Panc1 (cell line): ENCODE measurements around the gene RASIP1.

Experiments
- CTCF ChIP-seq: fragments of 450-650 bp; IDR thresholded peaks from 2 replicates; pipeline ENCODE4 v1.5.1; 2017; ENCODE audit warnings: mild to moderate bottlenecking
- POLR2AphosphoS5 ChIP-seq: IDR thresholded peaks from 2 replicates; pipeline ENCODE4 v1.6.1; 2012; ENCODE audit warnings: mild to moderate bottlenecking, low read depth, low read length, moderate library complexity
- REST ChIP-seq, 2 experiments: IDR thresholded peaks; 2 replicates each; pipeline ENCODE4 v1.6.1; 2011 to 2012; ENCODE audit warnings: low read depth in 2 of 2, control low read depth in 1 of 2, low read length in 1 of 2, mild to moderate bottlenecking in 1 of 2, moderate library complexity in 1 of 2; ENCODE audit not compliant: insufficient read depth in 1 of 2
- SIN3A ChIP-seq: IDR thresholded peaks from 2 replicates; pipeline ENCODE4 v1.6.1; 2012; ENCODE audit warnings: low read depth, mild to moderate bottlenecking, low read length, moderate library complexity, borderline replicate concordance; ENCODE audit not compliant: insufficient read depth

GRCh38 chr19:48755787-48756186 lies 15.4 kb upstream of the RASIP1 start:
- TF ChIP-seq POLR2AphosphoS5, result no peak
- no peak for TF ChIP-seq REST (IDR thresholded peaks at IDR 0.05; ENCODE audit: insufficient read depth in 1 of 2, low read depth in 2 of 2, low read length in 1 of 2)
- no peak for TF ChIP-seq CTCF
- no peak for TF ChIP-seq SIN3A
